Nucleus accumbens (tissue), 56 donors: ENCODE data around the gene ENOX1.
A peak's percentile ranks its signal among the peaks of the same experiment; 100 is the strongest.

Source experiments
- DNase-seq, 56 donors: peaks; one replicate each; lab custom pipeline; 2025; lab: John Stamatoyannopoulos, UW

ENOX1 gene

DNA sequence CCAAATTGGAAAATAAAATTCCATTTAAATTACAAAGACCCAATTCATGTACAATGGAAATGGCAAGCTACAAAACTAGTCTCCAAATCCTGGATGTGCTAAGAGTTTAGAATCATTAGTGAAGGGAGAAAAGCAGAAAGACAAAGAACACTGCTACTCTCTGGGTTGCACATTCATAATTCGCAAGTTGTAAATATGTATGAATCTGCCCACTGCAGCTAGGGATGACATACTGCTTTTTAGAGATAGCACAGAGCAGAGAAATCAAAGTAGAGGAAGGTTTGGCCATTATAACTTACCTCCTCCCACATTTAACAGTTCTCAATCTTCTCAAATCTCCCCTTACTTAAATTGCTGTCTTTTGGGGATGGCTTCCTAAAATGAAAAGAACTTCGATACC, 231.1 kb downstream of the ENOX1 start:
- DNase-seq: no peak

DNA sequence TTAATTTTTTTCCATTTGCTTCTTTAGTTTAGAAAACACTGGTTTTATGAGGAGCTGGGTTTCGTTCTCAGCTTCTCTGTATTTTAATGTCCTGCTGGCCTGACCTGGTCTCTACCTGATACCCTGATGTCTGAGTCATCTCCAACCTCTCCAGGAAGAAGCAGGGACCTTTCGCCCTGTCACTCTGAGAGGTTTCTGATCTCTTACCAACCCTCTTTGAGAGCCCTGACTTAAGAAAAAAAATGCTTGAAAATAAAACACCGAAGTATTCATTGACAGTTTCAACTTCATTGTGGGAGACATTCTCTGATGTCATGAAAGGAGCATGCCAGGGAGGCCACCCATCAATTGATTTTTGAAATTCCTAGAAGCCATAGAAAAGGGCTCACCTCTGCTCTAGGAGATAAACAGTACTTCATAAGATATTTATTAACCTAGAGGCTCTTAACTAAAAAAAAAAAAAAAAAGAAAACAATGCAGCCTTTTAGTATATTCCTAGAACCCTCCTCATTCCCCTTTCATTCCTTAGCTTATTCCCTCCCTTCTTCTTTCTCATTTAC, 234.8 kb downstream of the ENOX1 start:
- no peak for DNase-seq

DNA sequence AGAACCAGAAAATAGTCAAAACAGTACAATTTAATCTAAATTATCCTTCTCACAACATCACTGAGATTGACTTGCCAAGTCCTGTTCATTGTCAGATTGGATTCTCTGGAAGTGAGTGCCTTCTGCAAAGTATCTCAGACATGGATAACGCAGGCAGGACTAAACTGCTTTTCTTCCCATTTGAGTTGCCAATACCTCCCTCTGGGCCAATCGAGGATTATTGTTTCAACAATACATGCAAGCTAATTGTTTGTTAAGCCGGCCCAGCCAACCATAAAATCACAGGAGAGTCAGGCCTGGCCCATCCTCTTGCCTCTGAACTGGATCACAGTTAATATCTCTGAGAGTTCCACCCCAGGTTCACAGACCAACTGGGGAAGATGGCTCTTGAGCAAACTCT, 240.0 kb downstream of the ENOX1 start:
- DNase-seq: no peak

DNA sequence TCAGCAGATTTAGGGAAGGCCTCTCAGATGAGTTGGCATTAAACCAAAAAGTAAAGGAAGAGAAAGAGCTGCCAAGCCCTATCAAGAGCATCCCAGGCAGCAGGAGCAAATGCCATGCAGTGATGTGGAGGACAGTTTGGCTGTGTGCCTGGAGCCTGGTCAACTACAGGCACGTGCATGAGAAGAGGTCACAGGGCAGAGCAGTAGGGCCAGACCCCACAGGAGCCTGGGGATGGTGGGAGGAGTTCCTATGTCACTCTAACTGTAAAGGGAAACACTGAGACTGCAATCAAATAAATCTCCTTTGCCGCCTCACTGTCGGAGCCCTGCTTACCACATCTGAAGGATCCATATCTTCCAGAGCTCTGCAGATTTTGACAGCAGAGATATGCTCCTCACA, 240.5 kb downstream of the ENOX1 start:
- peak in 4 of 56 donors; percentile 10 to 29 (median 16) for DNase-seq

- no peak for DNase-seq
Measured at GRCh38 chr13:43545317-43545874, 241.4 kb downstream of the ENOX1 start.

- DNase-seq: no peak
Measured at GRCh38 chr13:43544631-43545030, 242.1 kb downstream of the ENOX1 start.

DNA sequence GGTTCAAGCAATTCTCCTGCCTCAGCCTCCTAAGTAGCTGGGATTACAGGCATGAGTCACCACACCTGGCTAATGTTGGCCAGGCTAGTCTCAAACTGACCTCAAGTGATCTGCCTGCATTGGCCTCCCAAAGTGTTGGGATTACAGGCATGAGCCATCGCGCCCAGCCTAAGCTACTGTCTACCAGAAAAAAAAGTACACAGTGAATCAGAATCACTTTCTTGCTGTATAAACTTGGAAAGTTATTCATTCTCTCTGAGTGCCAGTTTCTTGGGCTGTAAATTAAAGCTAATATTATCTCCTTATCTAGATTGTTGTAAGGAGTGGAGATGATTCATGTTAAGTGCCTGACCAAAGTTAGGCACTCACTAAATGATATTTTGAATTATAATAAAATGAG, 242.8 kb downstream of the ENOX1 start:
- no peak for DNase-seq

DNA sequence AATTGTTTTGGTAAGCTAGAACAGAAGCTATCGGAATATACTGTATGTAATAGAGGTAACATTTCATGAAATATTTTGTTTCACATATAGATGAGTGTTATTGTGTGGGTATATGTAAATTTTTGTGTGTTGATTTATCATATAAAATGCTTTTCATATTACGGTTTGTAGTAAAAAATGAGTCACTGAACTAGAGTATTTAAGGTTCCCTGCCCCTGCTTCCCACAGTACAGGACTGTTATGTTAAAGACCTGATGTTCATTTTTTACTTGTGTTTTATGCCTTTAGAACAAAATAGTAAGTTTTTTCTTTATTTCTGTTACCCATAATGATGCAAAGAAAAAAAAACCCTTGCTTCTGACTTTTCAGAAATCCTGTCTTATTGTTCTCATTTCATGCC, 243.4 kb downstream of the ENOX1 start:
- DNase-seq: no peak

DNA sequence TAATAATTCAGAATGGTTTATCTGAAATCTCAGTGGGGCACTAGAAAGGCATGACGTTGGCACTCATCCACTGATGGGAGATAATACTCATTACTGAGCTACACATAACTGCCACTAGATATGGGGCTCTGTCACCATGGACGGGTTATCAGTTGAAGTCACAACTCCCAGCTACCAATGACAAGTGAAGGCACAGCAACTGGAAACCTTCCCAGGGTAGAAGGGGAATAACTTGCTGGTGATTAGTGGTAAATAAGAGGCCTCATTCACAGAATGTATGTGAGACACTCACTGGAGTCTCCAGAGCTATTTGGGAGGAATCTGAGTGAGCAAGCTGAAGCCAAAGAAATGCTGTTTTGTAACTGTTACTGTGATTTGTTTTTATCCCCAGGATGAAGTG, 249.6 kb downstream of the ENOX1 start:
- no peak for DNase-seq

DNA sequence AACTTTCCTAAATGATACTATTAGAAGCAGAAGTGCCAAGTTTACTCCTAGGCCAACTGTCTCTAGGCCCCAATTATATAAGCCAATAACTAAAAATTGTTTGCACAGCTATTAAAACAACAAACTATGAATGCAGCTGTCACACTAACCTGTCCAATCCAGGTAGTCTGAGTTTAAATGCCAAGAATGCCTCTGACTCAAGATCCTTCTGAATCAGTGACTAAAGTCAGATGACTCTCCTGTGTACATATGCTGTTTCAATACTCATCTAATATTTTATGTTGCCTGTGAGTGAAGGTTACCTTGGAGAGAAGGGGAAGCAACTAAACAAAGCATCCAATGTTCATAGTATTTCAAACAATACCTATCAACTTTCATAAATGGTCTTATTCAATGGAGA, 257.0 kb downstream of the ENOX1 start:
- DNase-seq: no peak

DNA sequence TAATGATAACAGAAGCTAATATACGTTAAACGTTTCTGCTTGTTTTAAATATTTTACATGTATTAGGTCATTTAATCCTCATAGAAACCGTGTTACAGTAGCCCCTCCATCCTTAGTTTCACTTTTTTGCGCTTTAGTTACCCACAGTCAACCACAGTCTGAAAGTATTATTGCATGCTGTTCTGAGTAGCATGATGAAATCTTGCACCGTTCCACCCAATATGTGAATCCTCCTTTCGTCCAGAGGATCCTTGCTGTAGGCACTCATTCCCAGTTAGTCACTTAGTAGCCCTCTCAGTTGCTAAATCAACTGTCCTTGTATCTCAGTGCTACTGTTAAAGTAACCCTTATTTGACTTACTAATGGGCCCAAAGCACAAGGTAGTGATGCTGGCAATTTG, 257.8 kb downstream of the ENOX1 start:
- DNase-seq: no peak

DNA sequence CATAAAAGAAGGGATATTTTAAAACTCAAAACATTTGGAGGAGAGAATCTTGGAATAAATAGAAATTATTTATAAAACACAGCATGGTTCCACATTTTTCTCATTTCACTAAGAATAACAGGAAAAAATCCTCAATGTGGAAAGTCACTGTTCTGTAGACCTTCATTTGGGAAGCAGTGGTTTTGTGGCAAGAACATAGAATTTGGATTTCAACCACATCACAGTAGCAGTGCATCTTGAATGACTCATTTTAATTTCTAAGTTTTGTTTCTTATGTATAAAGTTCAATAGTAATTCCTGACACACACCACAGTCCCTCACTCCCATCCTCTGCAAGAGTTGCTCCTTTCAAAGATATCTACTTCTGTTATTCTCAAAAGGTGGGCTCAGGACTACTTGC, 264.0 kb downstream of the ENOX1 start:
- no peak for DNase-seq

- DNase-seq: no peak
Measured at GRCh38 chr13:43520351-43520750, 266.4 kb downstream of the ENOX1 start.

GRCh38 chr13:43518833-43519232, 267.9 kb downstream of the ENOX1 start:
- DNase-seq: no peak

- DNase-seq: no peak
Measured at GRCh38 chr13:43516401-43516833, 270.4 kb downstream of the ENOX1 start.

GRCh38 chr13:43515531-43515930, 271.2 kb downstream of the ENOX1 start:
- DNase-seq: peak in 1 of 56 donors; percentile 24

GRCh38 chr13:43514311-43514710, 272.5 kb downstream of the ENOX1 start:
- DNase-seq: no peak

DNA sequence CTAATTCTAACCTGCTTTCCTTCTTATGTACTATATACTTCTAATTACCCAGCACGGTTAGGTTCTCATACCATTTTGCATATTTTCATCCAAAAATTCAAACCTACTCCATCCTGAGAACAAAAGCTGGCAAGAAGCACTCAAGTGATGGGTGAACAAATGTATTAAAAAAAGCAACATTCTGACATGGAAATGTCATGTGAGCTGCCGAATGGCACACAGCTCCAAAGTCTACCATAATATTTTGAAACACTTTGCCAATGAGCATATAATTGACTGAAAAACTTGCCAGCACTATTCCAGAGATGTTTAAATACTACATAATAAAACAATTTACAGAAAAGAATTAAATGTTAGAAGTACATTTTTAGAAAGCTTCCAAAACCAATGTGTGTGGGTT, 274.6 kb downstream of the ENOX1 start:
- peak in 2 of 56 donors; percentile 5 to 16 for DNase-seq

GRCh38 chr13:43510956-43511901, 275.5 kb downstream of the ENOX1 start:
- DNase-seq: no peak

DNA sequence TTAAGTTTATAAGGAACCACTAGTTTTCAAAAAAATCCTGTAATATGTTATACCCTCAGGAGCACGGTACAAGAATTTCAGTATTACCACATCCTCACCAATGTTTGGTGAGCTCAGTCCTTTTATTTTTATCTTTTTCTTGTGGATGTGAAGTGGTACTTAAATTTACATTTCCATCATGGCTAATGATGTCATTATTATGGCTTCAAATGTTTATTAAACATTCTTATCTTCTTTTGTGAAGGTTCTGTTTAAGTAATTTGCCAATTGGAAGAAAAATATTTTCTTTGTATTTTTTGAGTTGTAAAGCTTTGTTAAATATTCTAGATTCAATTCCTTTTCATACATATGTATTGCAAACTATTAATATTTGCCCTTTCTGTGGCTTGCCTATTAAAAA, 291.0 kb downstream of the ENOX1 start:
- no peak for DNase-seq

DNA sequence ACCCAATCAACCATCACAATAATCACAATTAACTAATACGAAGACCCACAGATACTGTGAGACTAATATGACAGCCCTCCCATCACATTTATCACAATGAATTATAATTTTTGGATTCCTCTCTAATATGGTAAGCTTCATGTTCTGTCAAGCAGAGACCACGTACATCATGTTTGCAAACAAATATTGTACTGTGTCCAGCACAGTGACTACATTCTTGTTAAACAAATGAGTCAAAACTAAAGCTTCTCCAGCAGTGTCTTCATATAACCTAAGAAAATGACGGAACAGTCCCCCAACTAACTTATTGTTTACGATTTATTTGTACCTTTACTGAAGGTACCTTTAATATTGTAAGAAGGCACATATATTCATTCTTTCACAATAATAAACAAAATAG, 292.6 kb downstream of the ENOX1 start:
- DNase-seq: no peak

- no peak for DNase-seq
Measured at GRCh38 chr13:43493496-43494000, 293.2 kb downstream of the ENOX1 start.
